Adrenal gland (tissue), 5 donors: ENCODE results near the gene HOXC11.

Experiments
- CTCF ChIP-seq, 6 experiments: fragments of 450-650 bp in 4 of 6; fragments of 200-600 bp in 2 of 6; sonication (generic) in 1 of 6; IDR thresholded peaks; 1 replicate in 5 of 6; 2 replicates in 1 of 6; pipeline versions ENCODE4 v1.5.1 to v1.8.0; 2016 to 2021; ENCODE audit warnings: antibody characterized with exemption in 6 of 6, mild to moderate bottlenecking in 2 of 6, moderate library complexity in 1 of 6
- POLR2A ChIP-seq, 2 donors: fragments of 450-650 bp; IDR thresholded peaks; one replicate each; pipeline ENCODE4 v1.6.1; 2017; ENCODE audit warnings: antibody characterized with exemption in 2 of 2, mild to moderate bottlenecking in 2 of 2, moderate library complexity in 1 of 2
- donor health status: DM: no; HTN: no; CAD: no.

DNA sequence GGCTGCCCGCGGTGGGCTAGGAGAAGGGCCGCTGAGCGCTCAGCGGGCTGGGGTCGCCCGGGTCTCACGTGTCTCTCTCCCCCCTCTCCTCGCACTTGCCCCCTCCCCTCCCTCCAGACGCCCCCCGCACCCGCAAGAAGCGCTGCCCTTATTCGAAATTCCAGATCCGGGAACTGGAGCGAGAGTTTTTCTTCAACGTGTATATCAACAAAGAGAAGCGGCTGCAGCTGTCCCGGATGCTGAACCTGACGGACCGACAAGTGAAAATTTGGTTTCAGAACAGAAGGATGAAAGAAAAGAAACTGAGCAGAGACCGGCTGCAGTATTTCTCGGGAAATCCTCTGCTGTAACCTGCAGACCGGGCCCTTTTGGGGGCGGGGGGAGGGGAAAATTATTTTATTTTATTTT is 2.1 kb downstream of the HOXC11 start:
- TF ChIP-seq CTCF (IDR thresholded peaks at IDR 0.05), result no peak
- TF ChIP-seq POLR2A (IDR thresholded peaks at IDR 0.05), result no peak
